Measurements from ENCODE around the gene DNASE1.

GRCh38 chr16:3674513-3675295 is 20.2 kb downstream of the DNASE1 start:
- TF ChIP-seq CTCF (IDR thresholded peaks at IDR 0.05): no peak
- no peak for TF ChIP-seq POLR2A (IDR thresholded peaks at IDR 0.05)
